Ectodermal cell (in vitro differentiated cells): ENCODE measurements around the gene AGAP3. TPM values are rescaled to one million over a fixed set of nuclear protein-coding genes. Genes with fewer than 3 reads are reported as not detected.
"Not testable (repeated sequence)": the region's sequence is repeated elsewhere in the genome, so short reads cannot be mapped to it uniquely, and the experiment has no call there.

ENCODE experiments used
- H3K27ac ChIP-seq: 2 replicates; pipeline ENCODE4 v1.7.0; 2013; ENCODE audit warnings: mild to moderate bottlenecking, low read depth, low read length; ENCODE audit not compliant: insufficient read depth, poor library complexity, severe bottlenecking
- H3K27me3 ChIP-seq: 2 replicates; pipeline ENCODE4 v1.7.0; 2013; ENCODE audit warnings: mild to moderate bottlenecking, low read length; ENCODE audit not compliant: insufficient read depth, control insufficient read depth, poor library complexity, severe bottlenecking
- H3K36me3 ChIP-seq: one replicate; pipeline ENCODE4 v1.7.0; 2013; ENCODE audit warnings: low read length; ENCODE audit not compliant: control insufficient read depth, insufficient read depth
- H3K4me1 ChIP-seq: one replicate; pipeline ENCODE4 v1.7.0; 2013; ENCODE audit warnings: low read length; ENCODE audit not compliant: control insufficient read depth, insufficient read depth
- H3K4me3 ChIP-seq: 2 replicates; pipeline ENCODE4 v1.7.0; 2013; ENCODE audit warnings: low read depth, low read length, control low read depth; ENCODE audit not compliant: insufficient read depth
- H3K9me3 ChIP-seq: 2 replicates; pipeline ENCODE4 v1.7.0; 2013; ENCODE audit warnings: mild to moderate bottlenecking, low read length, moderate library complexity; ENCODE audit not compliant: control insufficient read depth
- WGBS, 2 experiments: methylation state at CpG; one replicate each; pipeline ENCODE4 v1.1.7; 2013; ENCODE audit warnings: missing lambda C conversion rate in 2 of 2; 5-methylcytosine and 5-hydroxymethylcytosine counted together
- polyA plus RNA-seq, 4 experiments: library from polyadenylated mRNA; stranded (reverse); fragments of 50-300 nt; gene quantifications; one replicate each; pipeline ENCODE4 v1.2.3, GENCODE V29; 2013

The AGAP3 gene
- polyA plus RNA-seq (2013, experiment 1 of 4): 72.8 TPM
- 63.8 TPM for polyA plus RNA-seq (2013, experiment 2 of 4)
- 55.5 TPM for polyA plus RNA-seq (2013, experiment 3 of 4)
- polyA plus RNA-seq (2013, experiment 4 of 4): 62.2 TPM

DNA sequence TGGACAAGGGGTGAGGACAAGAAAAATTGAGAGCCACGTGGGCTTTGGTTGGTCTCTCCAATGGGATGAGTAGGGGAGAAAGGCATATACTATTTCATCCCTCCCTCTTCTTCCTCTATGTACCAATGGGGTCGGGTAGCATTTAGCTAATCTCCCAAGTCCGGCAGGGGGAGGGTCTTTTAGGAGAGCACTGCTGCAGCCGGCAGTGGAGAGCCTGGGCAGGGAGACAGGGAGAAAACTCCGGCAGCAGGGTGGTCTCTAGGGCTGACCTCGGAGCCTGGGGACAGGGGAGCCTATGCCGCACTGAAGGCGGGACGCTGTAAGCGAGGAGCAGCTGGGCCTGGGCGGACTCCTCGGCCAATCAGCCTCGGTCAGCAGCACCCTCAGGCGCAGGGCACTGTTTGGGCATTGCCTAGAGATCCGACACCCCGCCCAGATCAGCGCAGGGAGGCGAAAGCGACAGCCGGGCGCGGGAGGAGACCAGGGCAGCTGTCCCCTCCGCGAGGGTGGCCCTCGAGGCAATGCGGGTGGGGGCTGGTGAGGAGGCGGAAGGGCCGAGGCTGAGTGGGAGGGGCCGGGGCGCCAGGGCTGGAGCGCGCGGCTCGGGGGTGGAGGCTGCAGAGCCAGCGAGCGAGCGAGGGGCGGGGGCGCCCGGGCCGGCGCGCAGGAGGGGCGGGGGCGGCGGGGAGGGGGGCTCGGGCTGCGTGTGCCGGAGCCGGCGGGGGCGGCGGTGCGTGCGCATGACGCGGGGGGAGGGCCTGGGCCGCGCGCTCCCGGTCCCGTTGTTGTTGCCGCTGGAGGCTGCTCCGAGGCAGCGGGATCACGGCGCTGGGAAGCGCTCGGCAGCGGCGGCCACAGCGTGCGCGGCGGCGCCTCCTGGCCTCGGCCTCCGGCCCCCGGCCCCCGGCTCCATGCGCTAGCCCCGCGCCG lies at the start of gene AGAP3:
Gene AGAP3, plus strand, starts transcription at position 785 of the 930 bp plus-strand sequence. CDS start 267 bp downstream, outside the sequence.
- Histone ChIP-seq H3K27ac (peak within 1 kb of the TSS; percentile 89), H3K36me3 (no peaks in the 10 kb centered on the region), H3K4me1 (peaks cover 51% of the 10 kb centered on the region), H3K9me3 (no peaks in the 10 kb centered on the region), H3K27me3 (peaks cover 23% of the 10 kb centered on the region), H3K4me3 (peak within 1 kb of the TSS; percentile 85)
- WGBS, 2 experiments: 0% methylated on average over 83 to 84 of the region's 84 CpGs

DNA sequence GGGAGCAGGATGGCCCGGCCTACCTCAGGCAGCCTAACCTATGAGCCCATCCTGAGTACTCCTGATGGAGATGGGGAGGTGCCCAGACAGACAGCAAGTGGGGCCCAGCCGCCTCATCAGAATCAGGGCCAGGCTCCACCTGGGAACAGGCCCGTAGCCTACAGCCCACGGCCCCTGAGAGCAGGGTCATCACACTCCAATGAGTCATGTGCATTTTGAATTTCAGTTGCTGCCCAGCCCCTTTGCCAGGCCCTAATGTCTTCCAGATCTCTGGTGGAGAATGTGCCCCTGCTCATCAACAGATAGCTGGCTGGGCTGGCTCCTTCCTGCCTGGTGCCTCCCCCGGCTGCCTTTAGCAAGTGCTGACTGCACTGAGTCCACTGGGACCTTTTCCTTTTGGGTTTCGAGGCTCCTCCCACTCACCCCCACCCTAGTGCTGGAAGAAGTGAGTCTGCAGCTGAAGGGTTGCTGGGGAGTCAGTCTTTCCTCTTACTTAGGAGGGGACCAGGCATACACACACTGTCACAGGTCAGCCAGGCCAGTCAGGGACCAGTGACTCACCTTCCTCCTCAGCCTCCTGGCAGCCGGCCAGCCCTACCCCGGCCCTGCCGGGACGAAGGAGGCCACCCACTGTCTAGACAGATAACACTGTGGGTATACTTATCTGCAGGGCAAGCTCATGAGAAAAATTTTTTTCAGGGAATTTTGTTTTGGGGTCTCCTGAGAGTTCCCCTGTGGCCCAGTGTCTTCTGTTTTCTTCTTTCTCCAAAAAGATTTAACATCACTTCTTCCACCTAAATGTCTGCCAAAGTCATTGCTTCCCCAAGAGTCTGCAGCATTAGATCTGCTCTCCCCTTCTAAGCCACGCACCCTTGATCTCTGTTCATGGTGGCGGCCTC lies 47.1 kb upstream of the AGAP3 start:
- Histone ChIP-seq H3K27ac (no peak overlapping the region), H3K4me1 (no peaks in the 10 kb centered on the region), H3K9me3 (no peaks in the 10 kb centered on the region), H3K36me3 (no peaks in the 10 kb centered on the region), H3K27me3 (no peaks in the 10 kb centered on the region), H3K4me3 (no peak overlapping the region)
- 74 to 76% methylated on average over 12 of the region's 12 CpGs for WGBS, 2 experiments

DNA sequence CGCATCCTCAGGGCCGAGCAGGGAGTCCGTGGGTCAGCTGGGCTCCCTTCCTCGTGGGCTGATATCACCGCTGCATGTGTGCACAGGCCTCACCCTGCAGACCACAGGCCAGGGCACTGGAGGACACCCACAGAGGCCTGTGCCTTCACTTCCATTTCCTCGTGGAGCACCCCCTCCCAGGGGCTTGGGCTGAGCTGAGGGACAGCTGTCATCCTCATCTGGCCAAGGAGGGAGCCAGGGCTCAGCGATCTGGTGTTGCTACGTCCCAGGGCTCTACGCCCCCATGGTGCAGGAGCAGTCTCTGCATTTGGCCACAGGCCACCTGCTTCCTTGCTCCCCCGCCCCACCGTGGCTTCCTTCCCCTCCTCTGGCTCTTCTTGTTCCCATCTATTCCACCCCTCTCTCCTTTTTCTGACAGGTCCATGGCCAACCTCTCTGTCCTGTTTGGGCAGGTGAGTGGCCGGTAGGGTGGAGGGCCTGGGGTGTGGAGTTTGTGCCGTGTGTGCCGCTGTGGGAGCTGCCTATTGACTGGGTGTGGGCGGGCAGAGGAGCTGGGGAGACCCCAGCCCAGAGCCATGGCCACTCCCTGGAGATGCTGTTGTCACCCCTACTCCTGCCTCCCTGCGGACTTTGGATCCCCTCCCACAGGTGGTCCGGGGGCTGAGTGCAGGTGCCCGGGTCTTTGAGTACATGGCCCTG lies 46.3 kb upstream of the AGAP3 start:
- Histone ChIP-seq H3K4me3 (no peak overlapping the region), H3K4me1 (no peaks in the 10 kb centered on the region), H3K9me3 (no peaks in the 10 kb centered on the region), H3K36me3 (no peaks in the 10 kb centered on the region), H3K27me3 (no peaks in the 10 kb centered on the region), H3K27ac (no peak overlapping the region)
- WGBS, 2 experiments: 87% methylated on average over 18 of the region's 18 CpGs

DNA sequence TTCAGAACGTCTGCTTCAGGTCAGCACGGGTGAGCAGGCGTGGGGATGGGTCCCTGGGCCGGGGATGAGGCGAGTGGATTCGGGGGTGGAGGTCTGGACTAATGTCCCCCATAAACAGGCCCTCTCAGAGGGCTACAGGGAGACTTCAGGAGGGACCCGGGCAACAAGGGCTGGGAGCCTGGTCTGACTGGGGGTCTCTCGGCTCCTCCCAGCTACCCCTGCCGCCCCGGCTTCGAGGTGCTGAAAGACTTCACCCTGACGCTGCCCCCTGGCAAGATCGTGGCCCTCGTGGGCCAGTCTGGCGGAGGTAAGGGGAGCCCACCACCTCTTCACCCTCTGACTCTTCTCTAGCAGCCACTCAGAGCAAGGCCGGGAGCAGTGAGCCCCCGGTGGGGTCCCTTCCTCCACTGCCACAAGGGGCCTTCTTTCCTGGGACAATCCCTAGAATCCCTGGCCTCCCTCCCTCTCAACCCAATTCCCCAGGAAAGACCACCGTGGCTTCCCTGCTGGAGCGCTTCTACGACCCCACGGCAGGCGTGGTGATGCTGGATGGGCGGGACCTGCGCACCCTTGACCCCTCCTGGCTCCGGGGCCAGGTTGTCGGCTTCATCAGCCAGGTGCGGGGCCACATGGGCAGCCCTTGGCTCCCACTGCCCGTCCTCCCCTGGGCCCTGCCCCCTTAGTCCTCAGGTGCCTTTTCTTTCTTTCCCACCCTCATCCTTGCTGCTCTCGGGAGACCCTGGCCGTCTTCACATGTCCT lies 45.5 kb upstream of the AGAP3 start:
- Histone ChIP-seq H3K27me3 (no peaks in the 10 kb centered on the region), H3K36me3 (no peaks in the 10 kb centered on the region), H3K4me1 (no peaks in the 10 kb centered on the region), H3K4me3 (no peak overlapping the region), H3K9me3 (no peaks in the 10 kb centered on the region), H3K27ac (no peak overlapping the region)
- WGBS, 2 experiments: 93 to 94% methylated on average over 30 of the region's 30 CpGs

DNA sequence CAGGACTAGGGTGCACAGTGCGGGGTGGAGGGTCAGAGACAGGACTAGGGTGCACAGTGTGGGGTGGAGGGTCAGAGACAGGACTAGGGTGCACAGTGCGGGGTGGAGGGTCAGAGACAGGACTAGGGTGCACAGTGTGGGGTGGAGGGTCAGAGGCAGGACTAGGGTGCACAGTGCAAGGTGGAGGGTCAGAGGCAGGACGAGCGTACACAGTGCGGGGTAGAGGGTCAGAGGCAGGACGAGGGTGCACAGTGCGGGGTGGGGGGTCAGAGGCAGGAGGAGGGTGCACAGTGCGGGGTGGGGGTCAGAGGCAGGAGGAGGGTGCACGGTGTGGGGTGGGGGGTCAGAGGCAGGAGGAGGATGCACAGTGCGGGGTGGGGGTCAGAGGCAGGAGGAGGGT lies 42.8 kb upstream of the AGAP3 start:
- WGBS, 2 experiments: 89 to 90% methylated on average over 10 of the region's 10 CpGs
- not testable (repeated sequence) for H3K36me3 ChIP-seq

DNA sequence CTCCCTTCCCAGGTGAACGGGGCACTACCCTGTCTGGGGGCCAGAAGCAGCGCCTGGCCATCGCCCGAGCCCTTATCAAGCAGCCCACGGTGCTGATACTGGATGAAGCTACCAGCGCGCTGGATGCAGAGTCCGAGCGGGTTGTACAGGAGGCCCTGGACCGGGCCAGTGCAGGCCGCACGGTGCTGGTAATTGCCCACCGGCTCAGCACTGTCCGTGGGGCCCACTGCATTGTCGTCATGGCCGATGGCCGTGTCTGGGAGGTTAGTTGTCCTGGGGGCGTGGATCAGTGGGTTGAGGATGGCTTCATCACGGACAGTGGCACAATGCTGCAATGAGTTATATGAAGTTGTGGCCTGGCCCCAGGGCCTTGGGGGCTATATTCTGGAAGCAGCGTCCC lies 42.3 kb upstream of the AGAP3 start:
- Histone ChIP-seq H3K4me3 (no peak overlapping the region), H3K4me1 (no peaks in the 10 kb centered on the region), H3K9me3 (no peaks in the 10 kb centered on the region), H3K36me3 (no peaks in the 10 kb centered on the region), H3K27ac (no peak overlapping the region), H3K27me3 (peaks cover 7% of the 10 kb centered on the region)
- 95 to 96% methylated on average over 20 of the region's 20 CpGs for WGBS, 2 experiments

More for the DNA sequence above, 42.8 kb upstream of the AGAP3 start:
- not testable (repeated sequence) for H3K9me3 ChIP-seq, H3K27me3 ChIP-seq, H3K27ac ChIP-seq, H3K4me1 ChIP-seq, H3K4me3 ChIP-seq

DNA sequence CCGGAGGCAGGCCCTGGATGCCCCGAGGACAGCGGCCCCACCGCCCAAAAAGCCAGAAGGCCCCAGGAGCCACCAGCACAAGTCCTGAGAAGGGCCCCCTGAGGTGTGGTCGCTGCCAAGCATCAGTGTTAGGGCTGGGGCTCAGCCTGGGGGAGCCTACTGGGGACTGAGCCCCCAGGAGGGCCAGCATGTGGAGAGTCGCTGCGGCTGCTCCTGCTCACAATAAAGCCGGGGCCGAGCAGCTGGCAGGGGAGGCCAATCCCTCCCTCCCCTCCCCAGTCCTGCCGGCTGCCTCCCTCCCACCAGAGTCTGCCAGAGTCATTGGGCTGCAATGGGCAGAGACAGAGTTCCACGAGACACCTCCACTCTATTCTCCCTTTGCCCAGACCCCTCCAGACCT lies 41.0 kb upstream of the AGAP3 start:
- Histone ChIP-seq H3K4me1 (no peaks in the 10 kb centered on the region), H3K36me3 (no peaks in the 10 kb centered on the region), H3K27ac (no peak overlapping the region), H3K9me3 (no peaks in the 10 kb centered on the region), H3K27me3 (peaks cover 18% of the 10 kb centered on the region), H3K4me3 (no peak overlapping the region)
- WGBS, 2 experiments: 85 to 86% methylated on average over 11 of the region's 11 CpGs

DNA sequence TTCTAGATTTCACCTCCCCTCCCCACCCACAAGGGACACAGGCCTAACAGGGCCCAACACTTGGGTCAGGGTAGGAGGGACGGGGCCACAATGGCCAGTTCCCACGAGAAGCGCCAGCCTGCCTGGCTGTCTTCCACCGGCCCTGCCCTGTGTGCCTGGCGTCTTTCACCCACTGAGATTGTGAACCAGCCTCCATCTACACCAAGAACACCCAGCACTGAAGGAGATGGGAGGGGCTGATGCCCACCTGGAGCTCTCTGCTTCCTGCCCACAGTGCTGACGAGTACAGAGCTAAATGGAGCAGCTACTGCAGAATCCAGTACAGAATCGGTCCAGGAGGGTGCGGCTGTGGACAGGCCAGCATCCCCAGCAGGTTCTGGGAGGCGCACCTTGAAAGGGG lies 40.3 kb upstream of the AGAP3 start:
- Histone ChIP-seq H3K36me3 (no peaks in the 10 kb centered on the region), H3K9me3 (no peaks in the 10 kb centered on the region), H3K27ac (no peak overlapping the region), H3K4me1 (no peaks in the 10 kb centered on the region), H3K4me3 (no peak overlapping the region), H3K27me3 (peaks cover 25% of the 10 kb centered on the region)
- 90 to 93% methylated on average over 9 of the region's 9 CpGs for WGBS, 2 experiments
